GM12864 (cell line): ENCODE data around the gene CD82.

ENCODE experiments used
- DNase-seq: peaks from one replicate; pipeline ENCODE4 v3.0.0-alpha.2; 2011; ENCODE audit warnings: low read depth
- H3K4me3 ChIP-seq: 2 replicates; pipeline ENCODE4 v1.5.1; 2011; ENCODE audit warnings: mild to moderate bottlenecking, low read depth, low read length, control low read depth
- TF ChIP-seq, protein P1 (sequence below): IDR thresholded peaks from 2 replicates; pipeline ENCODE4 v1.5.1; 2011; ENCODE audit warnings: low read depth, mild to moderate bottlenecking, moderate library complexity, low read length, control low read depth, inconsistent platforms; ENCODE audit errors: missing control alignments

Gene CD82

GRCh38 chr11:44528581-44528980 is 36.9 kb upstream of the CD82 start:
- TF ChIP-seq, protein P1, sequence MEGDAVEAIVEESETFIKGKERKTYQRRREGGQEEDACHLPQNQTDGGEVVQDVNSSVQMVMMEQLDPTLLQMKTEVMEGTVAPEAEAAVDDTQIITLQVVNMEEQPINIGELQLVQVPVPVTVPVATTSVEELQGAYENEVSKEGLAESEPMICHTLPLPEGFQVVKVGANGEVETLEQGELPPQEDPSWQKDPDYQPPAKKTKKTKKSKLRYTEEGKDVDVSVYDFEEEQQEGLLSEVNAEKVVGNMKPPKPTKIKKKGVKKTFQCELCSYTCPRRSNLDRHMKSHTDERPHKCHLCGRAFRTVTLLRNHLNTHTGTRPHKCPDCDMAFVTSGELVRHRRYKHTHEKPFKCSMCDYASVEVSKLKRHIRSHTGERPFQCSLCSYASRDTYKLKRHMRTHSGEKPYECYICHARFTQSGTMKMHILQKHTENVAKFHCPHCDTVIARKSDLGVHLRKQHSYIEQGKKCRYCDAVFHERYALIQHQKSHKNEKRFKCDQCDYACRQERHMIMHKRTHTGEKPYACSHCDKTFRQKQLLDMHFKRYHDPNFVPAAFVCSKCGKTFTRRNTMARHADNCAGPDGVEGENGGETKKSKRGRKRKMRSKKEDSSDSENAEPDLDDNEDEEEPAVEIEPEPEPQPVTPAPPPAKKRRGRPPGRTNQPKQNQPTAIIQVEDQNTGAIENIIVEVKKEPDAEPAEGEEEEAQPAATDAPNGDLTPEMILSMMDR = no peak
- H3K4me3 ChIP-seq = no peak overlapping the region
- DNase-seq = no peak

DNA sequence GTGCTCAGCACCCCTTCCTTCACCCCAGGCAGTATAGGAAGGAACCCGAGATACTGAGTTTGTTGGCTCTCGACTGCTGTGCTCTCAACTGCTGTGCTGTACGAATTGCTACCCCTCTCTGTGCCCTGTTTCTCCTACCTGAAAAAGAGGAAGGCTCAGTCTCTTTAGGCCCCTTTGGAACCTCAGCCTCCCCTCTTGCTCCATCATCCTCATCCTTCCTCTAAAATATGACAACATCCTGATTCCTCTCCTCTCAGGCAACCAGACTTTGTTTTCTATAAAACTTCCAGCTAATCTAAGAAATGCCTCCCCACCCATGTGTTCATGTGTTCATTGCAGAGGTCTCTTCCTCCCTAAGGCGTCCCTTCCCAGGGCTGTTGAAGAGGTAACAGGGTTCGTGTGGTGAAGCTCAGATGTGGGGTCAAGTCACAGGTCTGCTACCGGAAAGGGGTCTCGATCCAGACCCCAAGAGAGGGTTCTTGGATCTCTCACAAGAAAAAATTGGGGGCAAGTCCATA is 35.5 kb upstream of the CD82 start:
- H3K4me3 ChIP-seq = no peak overlapping the region
- no peak for DNase-seq
- TF ChIP-seq, protein P1 = no peak

- TF ChIP-seq, protein P1 = no peak
- no peak for DNase-seq
- no peak overlapping the region for H3K4me3 ChIP-seq
These were observed 34.9 kb upstream of the CD82 start for GRCh38 chr11:44530413-44531115.

DNA sequence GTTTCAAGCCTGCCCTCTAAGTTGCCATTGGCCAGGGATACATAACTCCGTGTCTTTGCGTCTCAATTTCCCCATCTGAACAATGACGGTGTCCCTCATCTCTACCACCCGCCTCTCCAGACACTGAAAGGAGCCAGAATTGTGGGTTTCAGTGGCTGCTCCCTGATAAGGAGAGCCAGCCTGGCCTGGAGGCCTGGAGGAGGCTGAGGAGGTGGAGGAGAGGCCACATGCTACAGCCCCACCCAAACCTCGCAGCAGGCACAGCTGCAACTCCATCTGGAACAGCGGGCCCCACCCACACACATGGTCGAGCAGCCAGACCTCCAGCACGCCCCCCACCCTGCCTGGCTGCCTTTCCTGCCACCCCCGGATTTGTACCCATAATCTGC is 34.4 kb upstream of the CD82 start:
- TF ChIP-seq, protein P1 = no peak

DNA sequence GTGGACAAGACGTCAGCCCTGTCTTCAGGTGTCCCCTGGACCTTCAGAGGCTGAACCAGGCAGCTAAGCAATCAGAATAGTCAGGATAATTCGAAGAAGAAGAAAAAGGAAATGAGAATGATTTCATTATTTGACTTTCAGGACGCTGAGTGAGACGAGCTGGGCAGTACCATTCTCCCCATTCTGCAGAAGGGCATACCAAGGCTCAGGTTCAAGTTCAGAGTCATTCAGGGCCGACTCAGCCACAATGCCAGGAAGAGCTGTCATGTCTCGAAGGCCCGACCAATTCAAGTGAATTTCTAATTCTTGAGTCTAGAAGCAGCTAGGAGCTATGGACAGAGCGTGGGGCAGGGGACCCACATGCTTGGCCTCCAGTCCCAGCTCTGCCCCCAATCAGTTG is 33.8 kb upstream of the CD82 start:
- no peak for DNase-seq
- no peak overlapping the region for H3K4me3 ChIP-seq
- TF ChIP-seq, protein P1 = no peak

More for the DNA sequence above, 34.4 kb upstream of the CD82 start:
- no peak overlapping the region for H3K4me3 ChIP-seq
- DNase-seq = no peak

DNA sequence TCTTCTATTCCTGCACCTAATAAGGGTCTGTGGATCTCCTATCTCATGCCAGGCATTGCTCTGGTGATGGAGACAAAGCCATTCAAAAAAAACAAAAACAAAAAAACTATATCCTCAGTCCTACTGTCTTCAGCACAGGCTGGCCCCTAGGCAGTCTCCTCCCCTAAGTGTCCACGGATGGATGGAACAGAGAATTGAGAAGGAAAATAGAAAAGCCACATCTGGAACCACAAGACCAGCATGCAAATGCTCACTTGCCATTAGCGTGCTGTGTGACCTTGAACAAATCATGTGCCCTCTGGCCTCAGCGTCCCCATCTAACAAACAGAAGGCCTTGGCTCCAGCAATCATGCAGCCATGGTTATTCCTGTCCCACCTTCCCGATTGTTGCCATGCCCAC is 32.7 kb upstream of the CD82 start:
- no peak for DNase-seq
- H3K4me3 ChIP-seq = no peak overlapping the region
- TF ChIP-seq, protein P1 = no peak
